ENCODE measurements around the gene RPL13A. TPM values are rescaled to one million over a fixed set of nuclear protein-coding genes. Genes with fewer than 3 reads are reported as not detected.

RPL13A gene
- total RNA-seq, 1 donor from 2014 or later = 1,894 TPM

Other genes starting within 250 kb of the RPL13A start
- 3.6 TPM for gene SLC6A16, start 162.4 kb upstream of the RPL13A start, total RNA-seq (ENCODE audit: insufficient read depth, low replicate concordance)
- gene CD37, start 152.2 kb upstream of the RPL13A start, total RNA-seq (ENCODE audit: insufficient read depth, low replicate concordance) = 0.96 TPM
- gene TEAD2, start 125.2 kb upstream of the RPL13A start, total RNA-seq (ENCODE audit: insufficient read depth, low replicate concordance) = 25.5 TPM
- gene DKKL1, start 123.7 kb upstream of the RPL13A start, total RNA-seq (ENCODE audit: insufficient read depth, low replicate concordance) = not detected
- 1.7 TPM for gene KASH5, start 99.4 kb upstream of the RPL13A start, total RNA-seq (ENCODE audit: insufficient read depth, low replicate concordance)
- not detected for gene PTH2, start 64.2 kb upstream of the RPL13A start, total RNA-seq (ENCODE audit: insufficient read depth, low replicate concordance)
- gene GFY, start 62.2 kb upstream of the RPL13A start, total RNA-seq (ENCODE audit: insufficient read depth, low replicate concordance) = not detected
- 0.72 TPM for gene SLC17A7, start 46.1 kb upstream of the RPL13A start, total RNA-seq (ENCODE audit: insufficient read depth, low replicate concordance)
- 61.9 TPM for gene PIH1D1, start 35.8 kb upstream of the RPL13A start, total RNA-seq (ENCODE audit: insufficient read depth, low replicate concordance)
- gene ALDH16A1, start 34.4 kb upstream of the RPL13A start, total RNA-seq (ENCODE audit: insufficient read depth, low replicate concordance) = 18.3 TPM
- gene FLT3LG, start 13.4 kb upstream of the RPL13A start, total RNA-seq (ENCODE audit: insufficient read depth, low replicate concordance) = 1.9 TPM
- gene RPS11, start 8.8 kb downstream of the RPL13A start, total RNA-seq (ENCODE audit: insufficient read depth, low replicate concordance) = 4,623 TPM
- 121 TPM for gene FCGRT, start 25.1 kb downstream of the RPL13A start, total RNA-seq (ENCODE audit: insufficient read depth, low replicate concordance)
- 136 TPM for gene RCN3, start 40.4 kb downstream of the RPL13A start, total RNA-seq (ENCODE audit: insufficient read depth, low replicate concordance)
- 52.0 TPM for gene NOSIP, start 92.9 kb downstream of the RPL13A start, total RNA-seq (ENCODE audit: insufficient read depth, low replicate concordance)
- gene PRRG2, start 93.7 kb downstream of the RPL13A start, total RNA-seq (ENCODE audit: insufficient read depth, low replicate concordance) = not detected
- 1.9 TPM for gene PRR12, start 103.6 kb downstream of the RPL13A start, total RNA-seq (ENCODE audit: insufficient read depth, low replicate concordance)
- gene RRAS, start 152.5 kb downstream of the RPL13A start, total RNA-seq (ENCODE audit: insufficient read depth, low replicate concordance) = 43.6 TPM
- gene SCAF1, start 154.6 kb downstream of the RPL13A start, total RNA-seq (ENCODE audit: insufficient read depth, low replicate concordance) = 7.9 TPM
- 102 TPM for gene IRF3, start 178.2 kb downstream of the RPL13A start, total RNA-seq (ENCODE audit: insufficient read depth, low replicate concordance)
- gene BCL2L12, start 178.3 kb downstream of the RPL13A start, total RNA-seq (ENCODE audit: insufficient read depth, low replicate concordance) = 0.96 TPM
- gene PRMT1, start 189.7 kb downstream of the RPL13A start, total RNA-seq (ENCODE audit: insufficient read depth, low replicate concordance) = 137 TPM
- gene ADM5, start 202.0 kb downstream of the RPL13A start, total RNA-seq (ENCODE audit: insufficient read depth, low replicate concordance) = 1.9 TPM
- 4.3 TPM for gene CPT1C, start 203.5 kb downstream of the RPL13A start, total RNA-seq (ENCODE audit: insufficient read depth, low replicate concordance)